HEK293T (cell line): ENCODE results near the gene HNRNPLL.

Experiments
- CTCF ChIA-PET: fragments of 350-600 bp; formaldehyde crosslinking; extraction: SDS; loops from one replicate; lab custom pipeline; 2021; ENCODE audit warnings: antibody characterized with exemption, inconsistent platforms; lab: Yijun Ruan, JAX
- POLR2A ChIA-PET: fragments of 350-600 bp; formaldehyde crosslinking; extraction: SDS; loops from one replicate; lab custom pipeline; 2020; ENCODE audit warnings: antibody characterized with exemption, inconsistent platforms; lab: Yijun Ruan, JAX
- DNase-seq: peaks from one replicate; pipeline ENCODE4 v3.0.0; 2012; ENCODE audit warnings: mixed read lengths; ENCODE audit errors: extremely low spot score
- ARNT ChIP-seq: fragments of 450-650 bp; IDR thresholded peaks from 2 replicates; pipeline ENCODE4 v1.6.1; 2017; ENCODE audit warnings: mild to moderate bottlenecking
- BHLHE40 ChIP-seq: fragments of 450-650 bp; IDR thresholded peaks from 2 replicates; pipeline ENCODE4 v1.6.1; 2016; ENCODE audit warnings: mild to moderate bottlenecking, moderate library complexity, borderline replicate concordance
- CTBP1 ChIP-seq: fragments of 450-650 bp; IDR thresholded peaks from 2 replicates; pipeline ENCODE4 v1.6.1; 2016; ENCODE audit warnings: borderline replicate concordance
- ELF4 ChIP-seq: fragments of 450-650 bp; IDR thresholded peaks from 2 replicates; pipeline ENCODE4 v1.6.1; 2017; ENCODE audit warnings: antibody characterized with exemption
- FOXA1 ChIP-seq: fragments of 450-650 bp; IDR thresholded peaks from 2 replicates; pipeline ENCODE4 v1.6.1; 2016; ENCODE audit warnings: mild to moderate bottlenecking
- FOXK2 ChIP-seq: fragments of 450-650 bp; IDR thresholded peaks from 2 replicates; pipeline ENCODE4 v1.6.1; 2016; ENCODE audit warnings: mild to moderate bottlenecking
- FOXM1 ChIP-seq: fragments of 450-650 bp; IDR thresholded peaks from 2 replicates; pipeline ENCODE4 v1.6.1; 2017; ENCODE audit warnings: mild to moderate bottlenecking, borderline replicate concordance
- HDGF ChIP-seq: fragments of 450-650 bp; IDR thresholded peaks from 2 replicates; pipeline ENCODE4 v1.6.1; 2017; ENCODE audit warnings: antibody characterized with exemption, borderline replicate concordance
- L3MBTL2 ChIP-seq: fragments of 450-650 bp; conservative IDR thresholded peaks from 2 replicates; pipeline ENCODE4 v1.6.1; 2016; ENCODE audit warnings: mild to moderate bottlenecking
- LEF1 ChIP-seq: fragments of 450-650 bp; IDR thresholded peaks from 2 replicates; pipeline ENCODE4 v1.6.1; 2017; ENCODE audit warnings: mild to moderate bottlenecking, borderline replicate concordance
- NFRKB ChIP-seq: fragments of 450-650 bp; IDR thresholded peaks from 2 replicates; pipeline ENCODE4 v1.6.1; 2016; ENCODE audit warnings: mild to moderate bottlenecking, moderate library complexity
- PKNOX1 ChIP-seq: fragments of 450-650 bp; IDR thresholded peaks from 2 replicates; pipeline ENCODE4 v1.6.1; 2016
- SP1 ChIP-seq: fragments of 450-650 bp; IDR thresholded peaks from 2 replicates; pipeline ENCODE4 v1.6.1; 2017
- SUZ12 ChIP-seq: fragments of 450-650 bp; IDR thresholded peaks from 2 replicates; pipeline ENCODE4 v1.6.1; 2016; ENCODE audit warnings: mild to moderate bottlenecking
- TARDBP ChIP-seq: fragments of 450-650 bp; IDR thresholded peaks from 2 replicates; pipeline ENCODE4 v1.6.1; 2016
- ZNF384 ChIP-seq: fragments of 450-650 bp; IDR thresholded peaks from 2 replicates; pipeline ENCODE4 v1.6.1; 2016

HNRNPLL gene

GRCh38 chr2:38580115-38580636 lies 22.6 kb downstream of the HNRNPLL start:
- POLR2A ChIA-PET, result interaction anchor here (1.4 kb wide), 1 partner anchor 171 kb away, joined by 7 read pairs; no protein-coding TSS in a partner anchor
- TF ChIP-seq L3MBTL2 (no peak), BHLHE40 (no peak), CTBP1 (no peak), ELF4 (no peak), TARDBP (no peak), SUZ12 (no peak), FOXM1 (no peak), NFRKB (no peak), ZNF384 (no peak), HDGF (no peak), FOXA1 (no peak), SP1 (no peak), LEF1 (no peak), ARNT (no peak), PKNOX1 (no peak), FOXK2 (no peak)
- no peak for DNase-seq
- CTCF ChIA-PET, result interaction anchor here (0.7 kb wide), 1 partner anchor 265 kb away, joined by 3 read pairs; no protein-coding TSS in a partner anchor

- no peak for TF ChIP-seq FOXM1
- no peak for TF ChIP-seq NFRKB
- no peak for TF ChIP-seq FOXA1
- no peak for TF ChIP-seq L3MBTL2
- TF ChIP-seq HDGF, result no peak
- no peak for TF ChIP-seq BHLHE40
- no peak for TF ChIP-seq PKNOX1
- TF ChIP-seq ELF4, result no peak
- TF ChIP-seq ARNT, result no peak
- TF ChIP-seq FOXK2, result no peak
- no peak for TF ChIP-seq SP1
- no peak for DNase-seq
- ChIA-PET POLR2A (no interaction called here), CTCF (no interaction called here)
These were observed 23.9 kb downstream of the HNRNPLL start for GRCh38 chr2:38578832-38579231.

- DNase-seq, result no peak
- ChIA-PET CTCF (no interaction called here), POLR2A (interaction anchor here (1.4 kb wide), 1 partner anchor 177 kb away, joined by 7 read pairs; the partner anchor contains the start of gene SRSF7)
- TF ChIP-seq TARDBP (no peak), PKNOX1 (no peak), SUZ12 (no peak), NFRKB (no peak), BHLHE40 (no peak), SP1 (no peak), FOXK2 (no peak), HDGF (no peak), FOXA1 (no peak)
These were observed 28.4 kb downstream of the HNRNPLL start for GRCh38 chr2:38574278-38574677.

GRCh38 chr2:38572167-38572566 lies 30.6 kb downstream of the HNRNPLL start:
- ChIA-PET POLR2A (no interaction called here), CTCF (no interaction called here)
- no peak for DNase-seq
- no peak for TF ChIP-seq HDGF
- no peak for TF ChIP-seq SUZ12
- TF ChIP-seq SP1, result no peak
- TF ChIP-seq ARNT, result no peak
- TF ChIP-seq NFRKB, result no peak

- TF ChIP-seq PKNOX1 (no peak), TARDBP (no peak), CTBP1 (no peak)
- no peak for DNase-seq
- ChIA-PET POLR2A (interaction anchor here (1.3 kb wide), 1 partner anchor 180 kb away, joined by 4 read pairs; the partner anchor contains the start of gene SRSF7), CTCF (no interaction called here)
These were observed 31.5 kb downstream of the HNRNPLL start for GRCh38 chr2:38571193-38571592.

- POLR2A ChIA-PET, result interaction anchor here (1.4 kb wide), 1 partner anchor 183 kb away, joined by 5 read pairs; the partner anchor contains the start of gene SRSF7
- no peak for DNase-seq
- TF ChIP-seq ZNF384, result no peak
- no peak for TF ChIP-seq HDGF
- TF ChIP-seq FOXK2, result no peak
- TF ChIP-seq SP1, result no peak
- no peak for TF ChIP-seq LEF1
- no peak for TF ChIP-seq NFRKB
- TF ChIP-seq FOXM1, result no peak
- TF ChIP-seq PKNOX1, result no peak
- TF ChIP-seq SUZ12, result no peak
- no peak for TF ChIP-seq ARNT
- TF ChIP-seq FOXA1, result no peak
- TF ChIP-seq ELF4, result no peak
- no peak for TF ChIP-seq L3MBTL2
- TF ChIP-seq CTBP1, result no peak
- TF ChIP-seq BHLHE40, result no peak
- CTCF ChIA-PET, result interaction anchor here (1.6 kb wide), 1 partner anchor 13 kb away, joined by 6 read pairs; no protein-coding TSS in a partner anchor
These were observed 33.8 kb downstream of the HNRNPLL start for GRCh38 chr2:38568724-38569436.
